ENCODE measurements around the gene MAP1LC3C.

- TF ChIP-seq, protein P1, sequence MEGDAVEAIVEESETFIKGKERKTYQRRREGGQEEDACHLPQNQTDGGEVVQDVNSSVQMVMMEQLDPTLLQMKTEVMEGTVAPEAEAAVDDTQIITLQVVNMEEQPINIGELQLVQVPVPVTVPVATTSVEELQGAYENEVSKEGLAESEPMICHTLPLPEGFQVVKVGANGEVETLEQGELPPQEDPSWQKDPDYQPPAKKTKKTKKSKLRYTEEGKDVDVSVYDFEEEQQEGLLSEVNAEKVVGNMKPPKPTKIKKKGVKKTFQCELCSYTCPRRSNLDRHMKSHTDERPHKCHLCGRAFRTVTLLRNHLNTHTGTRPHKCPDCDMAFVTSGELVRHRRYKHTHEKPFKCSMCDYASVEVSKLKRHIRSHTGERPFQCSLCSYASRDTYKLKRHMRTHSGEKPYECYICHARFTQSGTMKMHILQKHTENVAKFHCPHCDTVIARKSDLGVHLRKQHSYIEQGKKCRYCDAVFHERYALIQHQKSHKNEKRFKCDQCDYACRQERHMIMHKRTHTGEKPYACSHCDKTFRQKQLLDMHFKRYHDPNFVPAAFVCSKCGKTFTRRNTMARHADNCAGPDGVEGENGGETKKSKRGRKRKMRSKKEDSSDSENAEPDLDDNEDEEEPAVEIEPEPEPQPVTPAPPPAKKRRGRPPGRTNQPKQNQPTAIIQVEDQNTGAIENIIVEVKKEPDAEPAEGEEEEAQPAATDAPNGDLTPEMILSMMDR (conservative IDR thresholded peaks at IDR 0.05; ENCODE audit: low read length) = no peak
- TF ChIP-seq EZH2phosphoT487 (IDR thresholded peaks at IDR 0.05; ENCODE audit: borderline replicate concordance, low read depth, low read length) = no peak
Measured at GRCh38 chr1:242023805-242024204, 24.9 kb upstream of the MAP1LC3C start.

Data from OCI-LY7 (cell line).